Osteocyte (in vitro differentiated cells): ENCODE measurements around the gene IGSF9. TPM values are rescaled to one million over a fixed set of nuclear protein-coding genes. Genes with fewer than 3 reads are reported as not detected.

Experiments used
- DNase-seq: peaks from one replicate; pipeline ENCODE4 v3.0.0; 2021; ENCODE audit warnings: mixed read lengths; ENCODE audit not compliant: unreplicated experiment; ENCODE audit errors: extremely low spot score
- H3K27ac Mint-ChIP-seq: one replicate; pipeline ENCODE4 v1.8.0; 2021; ENCODE audit warnings: mild to moderate bottlenecking, mixed read lengths; ENCODE audit not compliant: unreplicated experiment
- H3K27me3 Mint-ChIP-seq: one replicate; pipeline ENCODE4 v1.8.0; 2021; ENCODE audit warnings: mixed read lengths; ENCODE audit not compliant: unreplicated experiment
- H3K36me3 Mint-ChIP-seq: one replicate; pipeline ENCODE4 v1.8.0; 2021; ENCODE audit warnings: mixed read lengths; ENCODE audit not compliant: unreplicated experiment
- H3K4me1 Mint-ChIP-seq: one replicate; pipeline ENCODE4 v1.8.0; 2021; ENCODE audit warnings: mixed read lengths; ENCODE audit not compliant: unreplicated experiment
- H3K4me3 Mint-ChIP-seq: one replicate; pipeline ENCODE4 v1.8.0; 2021; ENCODE audit warnings: mild to moderate bottlenecking, moderate library complexity, mixed read lengths; ENCODE audit not compliant: unreplicated experiment
- H3K9me3 Mint-ChIP-seq: one replicate; pipeline ENCODE4 v1.8.0; 2021; ENCODE audit warnings: mixed read lengths; ENCODE audit not compliant: unreplicated experiment
- CTCF ChIP-seq: fragments of 200-600 bp; sonication (generic); IDR thresholded peaks from 2 replicates; pipeline ENCODE4 v1.5.0; 2021; ENCODE audit warnings: antibody characterized with exemption, mild to moderate bottlenecking, moderate library complexity
- total RNA-seq: library from RNA; stranded (reverse); gene quantifications from 2 replicates; pipeline ENCODE4 v1.2.1, GENCODE V29; 2021

IGSF9 gene
- total RNA-seq, 1 donor from 2014 or later = not detected

- Mint-ChIP-seq H3K27ac (no peak overlapping the region), H3K4me1 (no peaks in the 10 kb centered on the region), H3K36me3 (no peaks in the 10 kb centered on the region), H3K27me3 (peaks cover 43% of the 10 kb centered on the region), H3K4me3 (no peak overlapping the region), H3K9me3 (no peaks in the 10 kb centered on the region)
- no peak for DNase-seq
- no peak for TF ChIP-seq CTCF
Observed at GRCh38 chr1:159961636-159962035, 16.2 kb upstream of the IGSF9 start.

GRCh38 chr1:159960721-159961381 lies 15.4 kb upstream of the IGSF9 start:
- no peak overlapping the region for H3K4me3 Mint-ChIP-seq
- peaks cover 40% of the 10 kb centered on the region for H3K27me3 Mint-ChIP-seq
- no peaks in the 10 kb centered on the region for H3K4me1 Mint-ChIP-seq
- no peaks in the 10 kb centered on the region for H3K36me3 Mint-ChIP-seq
- no peak overlapping the region for H3K27ac Mint-ChIP-seq
- no peaks in the 10 kb centered on the region for H3K9me3 Mint-ChIP-seq
- DNase-seq = no peak
- no peak for TF ChIP-seq CTCF

GRCh38 chr1:159959451-159959850 lies 14.0 kb upstream of the IGSF9 start:
- DNase-seq = no peak
- no peak overlapping the region for H3K4me3 Mint-ChIP-seq

GRCh38 chr1:159958719-159959380 lies 13.4 kb upstream of the IGSF9 start:
- H3K36me3 Mint-ChIP-seq = no peaks in the 10 kb centered on the region
- peaks cover 38% of the 10 kb centered on the region for H3K27me3 Mint-ChIP-seq
- H3K4me3 Mint-ChIP-seq = no peak overlapping the region
- no peaks in the 10 kb centered on the region for H3K4me1 Mint-ChIP-seq
- H3K27ac Mint-ChIP-seq = no peak overlapping the region
- no peak for TF ChIP-seq CTCF
- no peak for DNase-seq
- no peaks in the 10 kb centered on the region for H3K9me3 Mint-ChIP-seq

More at GRCh38 chr1:159959451-159959850, 14.0 kb upstream of the IGSF9 start:
- H3K27ac Mint-ChIP-seq = no peak overlapping the region
- TF ChIP-seq CTCF = no peak
- H3K9me3 Mint-ChIP-seq = no peaks in the 10 kb centered on the region
- H3K4me1 Mint-ChIP-seq = no peaks in the 10 kb centered on the region
- no peaks in the 10 kb centered on the region for H3K36me3 Mint-ChIP-seq
- peaks cover 38% of the 10 kb centered on the region for H3K27me3 Mint-ChIP-seq

- DNase-seq = no peak
- Mint-ChIP-seq H3K27ac (no peak overlapping the region), H3K4me3 (no peak overlapping the region), H3K9me3 (no peaks in the 10 kb centered on the region), H3K27me3 (peaks cover 39% of the 10 kb centered on the region), H3K4me1 (no peaks in the 10 kb centered on the region), H3K36me3 (no peaks in the 10 kb centered on the region)
- TF ChIP-seq CTCF = no peak
Observed at GRCh38 chr1:159957824-159958268, 12.4 kb upstream of the IGSF9 start.
